SU-DHL-6 (cell line): ENCODE results near the gene BRD2.

Experiments used
- H2AFZ ChIP-seq: fragments of 200-600 bp; sonication (generic); 2 replicates; pipeline ENCODE4 v1.6.1; 2014; ENCODE audit warnings: low read depth, mild to moderate bottlenecking, moderate library complexity, mixed read lengths, antibody characterized with exemption, low read length; ENCODE audit not compliant: severe bottlenecking
- H3F3A ChIP-seq: fragments of 200-600 bp; shearing (Covaris generic); 2 replicates; pipeline ENCODE4 v1.6.0; 2016; ENCODE audit warnings: antibody characterized with exemption, mild to moderate bottlenecking; ENCODE audit not compliant: insufficient read depth
- H3K27ac ChIP-seq: fragments of 200-600 bp; sonication (generic); 2 replicates; pipeline ENCODE4 v1.5.1; 2016; ENCODE audit warnings: low read depth, mild to moderate bottlenecking, low read length, moderate library complexity, mixed read lengths
- H3K27me3 ChIP-seq: fragments of 200-600 bp; sonication (generic), shearing (Covaris generic); 2 replicates; pipeline ENCODE4 v1.6.0; 2014; ENCODE audit warnings: mild to moderate bottlenecking, low read length
- H3K36me3 ChIP-seq: fragments of 200-600 bp; sonication (generic); 2 replicates; pipeline ENCODE4 v1.6.1; 2014; ENCODE audit warnings: mild to moderate bottlenecking, low read length, mixed read lengths
- H3K4me2 ChIP-seq: fragments of 300-600, 200-600 bp; shearing (Covaris generic), sonication (generic); 2 replicates; pipeline ENCODE4 v1.6.0; 2014; ENCODE audit warnings: low read length, low read depth, mild to moderate bottlenecking; ENCODE audit not compliant: poor library complexity, severe bottlenecking
- H3K4me3 ChIP-seq: fragments of 200-600 bp; sonication (generic); 2 replicates; pipeline ENCODE4 v1.5.1; 2014; ENCODE audit warnings: antibody characterized with exemption, low read length, mild to moderate bottlenecking, mixed read lengths; ENCODE audit not compliant: insufficient read depth, poor library complexity, severe bottlenecking
- H3K79me2 ChIP-seq: fragments of 200-600 bp; sonication (generic); 2 replicates; pipeline ENCODE4 v1.6.1; 2014; ENCODE audit warnings: mild to moderate bottlenecking, low read length, moderate library complexity; ENCODE audit not compliant: insufficient read depth
- H3K9ac ChIP-seq: fragments of 200-600 bp; sonication (generic); 2 replicates; pipeline ENCODE4 v1.7.0; 2014; ENCODE audit warnings: mild to moderate bottlenecking, low read length
- H3K9me2 ChIP-seq: fragments of 200-600 bp; sonication (generic); replicated peaks from 2 replicates; pipeline ENCODE4 v1.6.1; 2014; ENCODE audit warnings: low read length; ENCODE audit not compliant: insufficient read depth
- H3K9me3 ChIP-seq: fragments of 200-600 bp; sonication (generic); 2 replicates; pipeline ENCODE4 v1.6.1; 2014; ENCODE audit warnings: low read length, mixed read lengths; ENCODE audit not compliant: insufficient read depth
- H4K20me1 ChIP-seq: fragments of 200-600 bp; sonication (generic); 2 replicates; pipeline ENCODE4 v1.6.1; 2014; ENCODE audit warnings: low read depth, mild to moderate bottlenecking, antibody characterized with exemption, low read length, moderate library complexity, mixed read lengths
- CTCF ChIP-seq: fragments of 200-600 bp; sonication (generic); IDR thresholded peaks from one replicate; pipeline ENCODE4 v1.5.1; 2017; ENCODE audit warnings: antibody characterized with exemption, mild to moderate bottlenecking, low read length, moderate library complexity; ENCODE audit not compliant: insufficient read depth, poor library complexity, severe bottlenecking
- EZH2phosphoT487 ChIP-seq: fragments of 200-600 bp; sonication (generic), shearing (Covaris generic); conservative IDR thresholded peaks from 2 replicates; pipeline ENCODE4 v1.6.1; 2018; ENCODE audit warnings: mild to moderate bottlenecking, antibody characterized with exemption, low read length, moderate library complexity, mixed read lengths

The BRD2 gene

GRCh38 chr6:32982084-32982701 is 13.8 kb downstream of the BRD2 start:
- Histone ChIP-seq H3F3A (peaks cover 81% of the 10 kb centered on the region), H3K4me2 (no peak overlapping the region)
- TF ChIP-seq EZH2phosphoT487 (no peak), CTCF (no peak)

GRCh38 chr6:32982702-32983492 is 14.5 kb downstream of the BRD2 start:
- Histone ChIP-seq H3K9ac (no peak overlapping the region), H2AFZ (no peak overlapping the region), H3F3A (peaks cover 74% of the 10 kb centered on the region), H3K27ac (peak overlapping the region; percentile 63), H3K4me3 (no peak overlapping the region), H3K79me2 (no peaks in the 10 kb centered on the region), H3K9me2 (no peaks in the 10 kb centered on the region), H3K9me3 (no peaks in the 10 kb centered on the region), H3K36me3 (peaks cover 36% of the 10 kb centered on the region), H3K4me2 (no peak overlapping the region), H4K20me1 (peaks cover 23% of the 10 kb centered on the region), H3K27me3 (no peaks in the 10 kb centered on the region)
- TF ChIP-seq CTCF (no peak), EZH2phosphoT487 (no peak)

More at GRCh38 chr6:32982084-32982701, 13.8 kb downstream of the BRD2 start:
- peak overlapping the region; percentile 63 for H3K27ac ChIP-seq
- no peak overlapping the region for H3K9ac ChIP-seq
- no peaks in the 10 kb centered on the region for H3K27me3 ChIP-seq
- peaks cover 6% of the 10 kb centered on the region for H3K79me2 ChIP-seq
- H3K9me2 ChIP-seq = no peaks in the 10 kb centered on the region
- H3K36me3 ChIP-seq = peaks cover 43% of the 10 kb centered on the region
- no peaks in the 10 kb centered on the region for H3K9me3 ChIP-seq
- H2AFZ ChIP-seq = no peak overlapping the region
- no peak overlapping the region for H3K4me3 ChIP-seq
- peaks cover 30% of the 10 kb centered on the region for H4K20me1 ChIP-seq

DNA sequence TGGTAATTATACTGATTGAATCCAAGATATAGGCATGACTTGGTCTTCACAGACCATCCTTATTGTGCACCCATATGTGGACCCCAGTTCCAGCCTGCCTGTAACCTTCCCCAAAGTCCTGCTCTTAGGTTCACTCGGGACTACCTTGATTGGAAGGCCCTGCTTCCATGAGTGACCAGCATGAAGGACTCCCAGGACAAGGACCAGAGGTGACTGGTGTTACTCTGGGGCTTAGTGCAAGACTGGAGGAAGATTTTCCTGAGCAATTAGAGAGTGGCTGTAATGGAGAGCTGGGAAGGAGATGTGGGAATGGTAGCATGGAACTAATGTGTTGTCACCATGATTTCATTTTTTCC is 15.1 kb downstream of the BRD2 start:
- no peaks in the 10 kb centered on the region for H3K9me2 ChIP-seq
- H3K9me3 ChIP-seq = no peaks in the 10 kb centered on the region
- no peak overlapping the region for H2AFZ ChIP-seq
- no peak overlapping the region for H3K4me2 ChIP-seq
- H3K9ac ChIP-seq = no peak overlapping the region
- H4K20me1 ChIP-seq = peaks cover 17% of the 10 kb centered on the region
- no peak overlapping the region for H3K4me3 ChIP-seq
- H3K27me3 ChIP-seq = no peaks in the 10 kb centered on the region
- H3K36me3 ChIP-seq = peaks cover 30% of the 10 kb centered on the region
- no peaks in the 10 kb centered on the region for H3K79me2 ChIP-seq
- TF ChIP-seq CTCF = no peak
- no peak for TF ChIP-seq EZH2phosphoT487
- H3K27ac ChIP-seq = peak overlapping the region; percentile 63
- H3F3A ChIP-seq = peaks cover 68% of the 10 kb centered on the region
